GM21576 (cell line): Measurements from ENCODE around the gene PTRH1.

Experiments
- ATAC-seq: cut with Tn5 transposase; IDR thresholded peaks from one replicate; pipeline ENCODE4 v1.9.1; 2021; ENCODE audit warnings: mild to moderate bottlenecking, moderate library complexity; ENCODE audit not compliant: unreplicated experiment

Gene PTRH1

DNA sequence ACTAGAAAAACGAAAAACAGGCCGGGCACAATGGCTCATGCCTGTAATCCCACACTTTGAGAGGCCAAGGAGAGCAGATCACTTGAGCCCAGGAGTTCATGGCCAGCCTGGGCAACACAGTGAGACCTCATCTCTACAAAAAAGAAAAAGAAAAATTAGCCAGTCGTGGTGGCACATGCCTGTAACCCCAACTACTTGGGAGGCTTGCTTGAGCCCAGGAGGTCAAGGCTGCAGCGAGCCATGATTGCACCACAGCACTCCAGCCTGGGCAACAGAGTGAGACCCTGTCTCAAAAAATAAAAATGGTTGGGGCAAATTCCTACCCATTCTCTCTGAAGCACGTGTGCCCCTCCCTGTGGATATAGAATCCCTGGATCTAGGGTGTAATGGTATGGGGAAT lies 17.1 kb downstream of the PTRH1 start:
- no peak for ATAC-seq

DNA sequence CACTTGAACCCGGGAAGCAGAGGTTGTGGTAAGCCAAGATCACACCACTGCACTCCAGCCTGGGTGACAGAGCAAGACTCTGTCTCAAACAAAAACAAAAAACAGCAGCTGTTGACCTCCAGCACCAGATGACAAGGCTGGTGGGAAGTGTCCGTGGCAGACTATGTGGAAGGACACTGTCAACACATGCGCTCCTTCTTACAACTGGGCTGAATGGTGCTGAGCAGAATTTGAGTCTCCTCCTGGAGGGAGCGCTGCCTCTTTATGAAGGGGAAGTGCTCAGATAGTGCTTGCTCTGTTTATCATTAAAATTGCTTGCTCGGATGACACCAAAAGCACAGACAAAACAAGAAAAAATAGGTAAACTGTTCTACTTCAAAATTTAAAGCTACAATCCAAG lies 17.9 kb downstream of the PTRH1 start:
- no peak for ATAC-seq

DNA sequence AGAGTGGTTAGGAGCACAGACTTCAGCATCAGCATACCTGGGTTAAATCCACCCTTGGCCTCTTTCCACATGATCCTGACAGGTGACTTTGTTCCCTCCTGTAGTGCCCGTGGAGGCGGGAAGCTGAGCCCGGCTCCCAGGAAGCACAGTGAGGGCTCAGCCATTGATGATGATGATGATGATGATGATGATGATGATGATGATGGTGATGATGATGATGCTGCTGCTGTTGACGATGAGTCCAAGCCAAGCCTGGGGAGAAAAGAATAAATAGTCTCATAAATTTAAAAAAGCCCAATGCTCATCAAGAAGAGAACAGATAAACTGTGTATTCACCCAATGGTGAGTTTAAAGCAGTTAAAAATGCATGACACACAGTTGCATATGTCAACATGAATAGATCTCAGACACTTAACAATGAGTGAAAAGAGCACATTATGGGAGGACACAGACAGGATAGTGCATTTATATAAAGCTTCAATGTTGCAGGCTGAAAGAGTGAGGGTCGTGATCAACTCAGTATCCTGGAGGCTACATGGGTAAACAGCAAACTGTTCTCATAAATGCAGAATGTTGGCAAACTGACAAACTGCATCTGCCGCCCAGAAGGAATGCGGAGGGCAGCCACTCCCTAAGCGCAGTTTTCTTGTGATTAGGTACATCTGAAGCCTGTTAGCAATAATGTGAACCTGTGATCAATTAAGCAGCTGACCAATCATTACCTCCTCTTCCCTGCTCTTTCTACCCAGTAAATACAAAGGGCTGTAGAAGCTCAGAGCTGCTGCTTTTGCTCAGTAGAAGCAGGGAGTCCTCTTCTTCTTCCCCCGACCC lies 20.4 kb downstream of the PTRH1 start:
- no peak for ATAC-seq

DNA sequence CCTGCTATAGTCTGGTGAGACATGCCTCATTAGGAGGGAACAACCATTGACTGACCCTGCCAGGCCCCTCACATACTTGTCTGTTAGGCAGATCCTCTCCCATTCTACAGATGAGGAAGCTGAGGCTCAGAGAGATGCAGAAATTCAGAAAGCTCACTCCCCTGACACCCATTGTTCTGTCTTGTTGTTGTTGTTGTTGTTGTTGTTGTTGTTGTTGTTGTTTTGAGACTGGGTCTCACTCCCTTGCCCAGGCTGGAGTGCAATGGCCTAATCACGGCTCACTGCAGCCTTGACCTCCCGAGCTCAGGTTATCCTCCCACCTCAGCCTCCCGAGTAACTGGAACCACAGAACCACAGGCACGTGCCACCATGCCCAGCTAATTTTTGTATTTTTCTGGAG lies 21.8 kb downstream of the PTRH1 start:
- ATAC-seq = no peak

DNA sequence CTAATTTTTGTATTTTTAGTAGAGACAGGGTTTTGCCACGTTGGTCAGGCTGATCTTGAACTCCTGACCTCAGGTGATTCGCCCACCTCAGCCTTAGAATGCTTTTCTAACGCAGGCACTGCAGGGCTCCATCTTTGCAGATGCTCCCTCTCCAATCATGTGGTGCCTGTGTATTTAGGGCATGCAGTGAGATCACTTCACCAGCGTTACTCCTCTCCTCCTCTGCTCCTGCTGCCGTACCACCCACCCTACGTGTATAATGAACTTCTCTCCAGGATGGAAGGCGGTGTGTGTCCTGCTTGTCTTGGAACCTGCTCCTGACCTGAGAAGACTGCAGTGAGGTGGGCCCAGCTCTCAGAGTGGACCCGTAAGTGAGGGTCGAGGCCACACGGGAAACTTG lies 22.3 kb downstream of the PTRH1 start:
- ATAC-seq = no peak

DNA sequence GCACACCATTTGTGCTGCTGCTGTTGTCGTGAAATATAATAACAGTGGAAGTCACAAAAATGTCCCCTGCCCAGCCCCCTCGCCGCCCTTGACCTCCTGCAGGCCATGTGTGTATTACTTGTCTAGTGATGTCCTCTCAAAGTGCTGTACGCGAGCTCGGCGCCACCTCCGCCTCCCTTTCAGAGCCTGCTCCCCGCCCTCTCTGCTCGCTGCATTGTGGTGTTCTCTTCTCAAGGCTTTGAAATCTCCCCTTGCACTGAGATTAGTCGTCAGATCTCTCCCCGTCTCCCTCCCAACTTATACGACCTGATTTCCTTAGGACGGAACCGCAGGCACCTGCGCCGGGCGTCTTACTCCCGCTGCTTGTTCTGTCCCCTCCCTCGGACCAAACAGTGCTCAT lies 23.4 kb downstream of the PTRH1 start:
- no peak for ATAC-seq

DNA sequence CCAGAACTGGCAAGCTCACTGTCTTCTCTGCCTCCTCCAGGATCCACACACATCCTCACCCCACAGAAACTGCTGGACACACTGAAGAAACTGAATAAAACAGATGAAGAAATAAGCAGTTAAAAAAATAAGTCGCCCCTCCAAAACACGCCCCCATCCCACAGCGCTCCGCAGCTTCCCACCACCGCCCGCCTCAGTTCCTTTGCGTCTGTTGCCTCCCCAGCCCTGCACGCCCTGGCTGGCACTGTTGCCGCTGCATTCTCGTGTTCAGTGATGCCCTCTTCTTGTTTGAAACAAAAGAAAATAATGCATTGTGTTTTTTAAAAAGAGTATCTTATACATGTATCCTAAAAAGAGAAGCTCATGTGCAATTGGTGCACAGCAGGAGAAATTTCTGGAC lies 24.7 kb downstream of the PTRH1 start:
- ATAC-seq = no peak

DNA sequence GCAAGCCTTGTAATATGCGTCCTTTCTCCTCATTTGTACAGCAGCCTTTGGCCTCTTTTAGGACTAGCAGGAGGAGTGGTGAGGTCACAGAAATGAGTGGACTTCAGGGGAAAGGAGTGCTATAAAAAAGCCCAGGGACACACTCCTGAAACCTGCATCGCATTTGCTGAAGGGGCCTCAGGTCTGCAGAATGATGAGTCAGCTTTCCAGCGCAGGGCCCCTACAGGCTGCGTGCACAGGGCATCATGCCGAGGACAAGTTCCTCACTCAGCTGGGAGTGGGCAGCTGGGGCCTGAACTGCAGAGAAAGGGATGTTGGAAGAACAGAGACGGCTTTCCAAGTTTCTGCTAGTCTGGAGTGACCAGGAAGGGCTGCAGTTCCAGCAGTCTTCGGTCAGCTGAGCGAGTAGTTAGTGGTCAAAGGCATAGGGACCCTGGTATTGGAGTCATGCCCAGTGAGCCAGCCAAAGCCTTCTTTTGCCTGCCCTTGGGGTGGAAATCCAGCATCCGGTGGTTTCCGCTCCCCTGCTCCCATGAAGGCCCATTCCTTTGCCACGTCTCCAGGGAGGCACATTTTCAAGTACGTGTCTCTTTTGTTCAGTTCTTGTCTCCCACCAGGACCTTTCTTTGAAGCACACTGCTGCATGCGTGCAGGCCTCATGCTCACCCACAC lies 26.0 kb downstream of the PTRH1 start:
- no peak for ATAC-seq

DNA sequence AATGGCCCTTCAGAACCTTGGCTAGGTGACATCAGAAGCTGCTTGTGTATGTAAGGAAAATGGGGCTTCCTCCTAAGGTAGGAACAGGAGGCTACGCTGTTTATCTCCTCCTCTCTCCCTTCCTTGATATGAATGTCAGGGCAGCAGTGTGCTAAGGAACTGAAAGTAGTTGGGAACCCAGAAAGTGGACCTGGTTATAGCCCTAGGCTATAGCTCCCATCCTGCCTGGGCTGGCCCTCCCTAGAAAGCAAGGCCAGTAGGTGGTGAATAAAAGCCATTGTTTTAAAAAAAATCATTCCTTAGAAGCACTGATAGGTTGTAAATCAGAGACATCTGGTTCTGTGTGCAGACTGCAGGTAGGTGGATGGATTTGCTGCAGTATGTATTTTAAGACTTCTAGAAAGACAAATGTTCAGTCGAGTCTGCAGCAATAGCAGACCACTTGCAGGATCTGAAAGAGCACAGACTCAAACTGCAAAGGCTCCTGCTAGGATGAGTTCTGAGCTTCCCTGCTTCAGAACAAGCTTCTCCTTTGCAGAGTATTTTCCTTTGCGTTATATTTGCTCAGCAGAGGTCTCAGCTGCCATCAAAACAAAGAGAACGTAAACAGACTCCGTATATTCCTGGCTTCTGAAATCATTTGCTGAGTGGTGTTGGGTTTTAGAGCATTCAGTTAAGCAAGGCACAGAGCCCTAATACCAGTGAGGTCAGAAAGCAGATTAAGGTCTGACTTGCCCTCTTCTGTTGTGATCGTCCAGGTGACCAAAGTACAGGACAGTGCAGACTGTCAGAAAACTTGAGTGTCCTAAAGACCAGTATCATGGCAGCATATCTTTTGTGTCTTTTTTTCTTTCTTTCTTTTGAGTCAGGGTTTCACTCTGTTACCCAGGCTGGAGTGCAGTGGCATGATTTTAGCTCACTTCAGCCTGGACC lies 28.7 kb downstream of the PTRH1 start:
- no peak for ATAC-seq

DNA sequence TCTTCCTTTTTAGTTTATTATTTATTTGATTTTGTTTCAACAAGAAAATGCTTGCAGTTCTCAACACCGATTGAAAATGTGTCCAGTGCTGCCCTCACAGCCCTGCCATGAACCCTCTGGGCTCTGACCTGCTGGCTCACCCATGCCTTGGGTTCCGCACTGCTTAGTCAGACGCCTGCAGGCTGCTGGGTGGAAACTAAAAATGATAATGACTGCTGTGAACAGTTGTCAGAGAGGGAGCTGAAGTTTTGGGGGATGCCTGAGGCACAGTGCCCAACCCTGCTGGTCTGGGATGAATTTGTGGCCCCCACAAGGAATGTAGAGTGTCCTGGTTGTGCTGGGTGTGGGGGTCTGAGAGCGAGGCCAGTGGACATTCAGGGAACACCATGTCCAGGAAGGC lies 30.9 kb downstream of the PTRH1 start:
- ATAC-seq = no peak

DNA sequence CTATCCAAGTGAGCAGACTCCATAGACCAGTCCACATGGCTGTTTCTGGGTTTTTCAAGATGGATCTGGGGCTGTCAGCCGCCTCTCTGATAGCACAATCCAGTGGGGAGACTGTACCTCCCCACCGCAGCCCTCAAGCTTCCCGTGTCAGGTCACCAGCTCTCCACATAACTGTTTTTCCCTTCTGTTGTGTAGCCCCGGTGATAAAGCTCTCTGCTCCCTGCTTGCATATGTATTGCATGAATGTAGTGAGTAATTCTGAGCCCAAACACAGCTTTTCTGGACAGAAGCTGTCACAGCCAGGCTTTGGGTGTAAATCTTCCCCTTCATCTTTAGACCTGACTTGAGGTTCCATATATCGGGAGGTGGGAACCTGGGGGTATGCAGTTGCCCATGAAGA lies 31.7 kb downstream of the PTRH1 start:
- no peak for ATAC-seq

DNA sequence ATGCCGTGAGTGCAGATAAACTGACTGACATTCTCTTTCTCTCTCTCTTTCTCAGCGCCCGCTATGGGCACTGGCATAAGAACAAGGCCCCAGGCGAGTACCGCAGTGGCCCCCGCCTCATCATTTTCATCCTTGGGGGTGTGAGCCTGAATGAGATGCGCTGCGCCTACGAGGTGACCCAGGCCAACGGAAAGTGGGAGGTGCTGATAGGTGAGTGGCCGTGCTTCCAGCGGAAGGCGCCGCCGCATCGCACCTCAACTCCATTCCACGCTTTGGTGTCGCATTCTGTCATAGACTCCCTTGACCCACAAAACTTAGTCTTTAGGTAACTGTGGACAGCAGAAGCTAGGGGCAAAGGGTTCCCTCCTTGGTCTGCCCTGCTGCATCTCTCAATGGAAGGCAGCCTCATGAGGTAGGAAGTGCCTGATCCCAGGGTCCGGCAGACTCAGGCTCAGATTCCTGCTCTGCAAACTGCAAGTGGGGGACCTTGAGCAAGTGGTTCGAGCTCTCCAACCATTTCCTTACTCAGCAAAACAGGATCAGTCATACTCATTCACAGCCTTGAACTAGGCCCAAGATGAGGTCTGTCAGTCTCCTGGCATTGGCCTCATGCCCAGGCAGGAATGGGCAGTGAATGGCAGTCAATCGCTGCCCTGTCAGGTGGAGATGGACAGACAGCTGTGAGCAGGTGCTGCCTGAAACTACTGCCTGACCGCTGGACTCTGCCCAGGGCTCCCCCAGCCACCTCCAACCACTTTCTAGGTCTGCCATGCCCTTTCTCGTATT lies 32.9 kb downstream of the PTRH1 start:
- ATAC-seq = no peak

DNA sequence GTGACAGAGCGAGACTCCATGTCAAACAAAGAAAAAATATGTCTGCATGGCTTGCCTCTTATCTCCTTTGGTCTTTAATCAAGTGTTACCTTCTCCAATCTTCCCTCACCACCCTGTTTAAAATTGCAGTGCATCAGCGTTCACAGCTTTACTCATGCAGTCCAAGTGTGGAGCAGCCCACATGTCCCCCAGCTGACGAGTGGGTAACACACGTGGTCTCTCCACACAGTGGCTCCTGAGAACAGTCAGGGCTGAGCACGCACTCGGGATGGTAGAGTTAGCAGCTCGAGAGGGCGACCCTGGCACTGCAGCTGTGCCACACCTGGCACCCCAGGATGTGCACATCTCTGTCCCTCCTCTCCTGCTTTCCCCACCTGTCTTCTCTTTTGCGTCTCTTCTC lies 34.6 kb downstream of the PTRH1 start:
- no peak for ATAC-seq

DNA sequence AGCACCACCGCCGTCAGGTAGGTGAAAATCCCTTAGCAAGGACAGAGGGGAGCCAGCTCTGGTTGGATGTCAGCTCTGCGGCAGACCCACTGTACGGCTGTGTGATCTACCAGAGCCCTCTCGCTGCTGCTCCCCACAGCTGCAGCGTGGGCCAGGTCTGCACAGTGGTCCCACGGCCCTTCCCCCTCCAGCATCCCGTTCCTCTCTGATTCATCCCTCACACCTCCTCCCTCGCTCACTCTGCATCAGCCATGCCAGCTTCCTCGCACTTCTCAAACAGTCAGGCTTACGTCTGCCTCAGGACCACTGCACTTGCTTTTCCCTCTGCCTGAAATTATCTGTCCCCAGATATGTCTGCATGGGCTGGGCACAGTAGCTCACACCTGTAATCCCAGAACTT lies 35.2 kb downstream of the PTRH1 start:
- ATAC-seq = no peak

DNA sequence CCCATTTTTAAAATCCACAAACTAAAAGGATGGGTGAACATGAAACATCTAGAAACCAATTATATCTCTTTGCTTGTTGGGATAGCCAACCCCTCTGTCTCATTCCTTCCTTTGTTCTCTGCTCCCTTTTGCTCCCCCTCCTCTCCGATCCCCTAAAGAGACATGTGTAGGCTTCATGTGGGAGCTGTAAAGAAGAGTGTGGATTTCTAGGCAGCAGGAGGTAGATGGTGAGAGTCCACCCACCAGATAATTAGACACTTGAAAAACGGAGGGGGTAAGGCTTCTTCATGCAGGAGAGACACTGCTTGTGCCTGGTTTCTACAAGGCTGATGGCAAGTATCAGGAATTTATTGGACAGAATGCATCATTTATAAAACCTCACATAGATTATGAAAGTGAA lies 36.0 kb downstream of the PTRH1 start:
- no peak for ATAC-seq

DNA sequence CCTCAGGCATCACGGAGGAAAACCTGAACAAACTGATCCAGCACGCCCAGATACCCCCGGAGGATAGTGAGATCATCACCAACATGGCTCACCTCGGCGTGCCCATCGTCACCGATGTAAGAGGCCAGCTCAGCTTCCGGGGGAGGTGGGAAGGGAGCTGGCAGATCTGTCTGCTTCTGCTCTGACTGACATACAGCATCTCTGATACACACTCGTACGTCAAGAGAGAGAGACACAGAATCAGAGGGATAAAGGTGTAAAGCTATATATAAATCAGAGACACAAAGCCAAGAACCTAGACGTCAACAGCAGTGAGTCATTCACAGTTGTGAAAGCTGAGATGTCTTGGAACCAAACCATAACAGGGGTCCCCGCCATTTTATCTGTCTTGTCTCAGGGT lies 38.8 kb downstream of the PTRH1 start:
- ATAC-seq = no peak

DNA sequence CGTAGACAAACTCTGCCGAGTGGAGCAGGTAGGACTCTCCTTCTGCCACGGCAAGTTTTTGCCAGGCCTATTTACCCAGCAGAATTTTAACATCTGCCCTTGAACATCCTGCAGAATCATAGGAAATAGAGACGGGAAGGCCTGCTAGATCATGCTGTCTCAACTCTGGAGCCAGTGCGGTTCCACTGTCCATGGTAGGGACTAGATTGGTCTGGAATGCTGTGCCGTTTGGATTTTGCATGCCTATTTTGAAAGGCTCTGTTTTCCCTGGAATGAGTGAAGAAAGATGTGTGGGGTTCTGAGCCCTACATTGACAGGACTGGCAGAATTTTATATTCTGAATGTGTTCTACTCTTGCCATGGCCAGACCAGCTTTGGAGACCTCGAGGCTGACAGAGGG lies 42.2 kb downstream of the PTRH1 start:
- no peak for ATAC-seq

DNA sequence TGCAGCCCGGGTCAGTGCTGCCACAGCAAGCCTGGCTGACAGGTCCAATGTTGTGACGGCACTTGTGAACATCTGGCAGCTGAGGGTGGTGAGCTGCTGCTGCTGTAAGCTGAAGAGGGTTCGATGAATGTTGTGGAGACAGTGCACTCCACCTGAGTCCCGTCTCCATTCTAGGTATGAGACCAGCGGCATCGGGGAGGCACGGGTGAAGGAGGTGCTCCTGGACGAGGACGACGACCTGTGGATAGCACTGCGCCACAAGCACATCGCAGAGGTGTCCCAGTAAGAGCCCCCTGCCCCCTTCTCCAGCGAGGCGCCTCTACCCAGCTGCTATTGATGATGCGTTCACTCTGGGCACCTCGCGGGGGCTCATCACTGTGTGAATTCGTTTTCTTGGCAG lies 47.6 kb downstream of the PTRH1 start:
- no peak for ATAC-seq

DNA sequence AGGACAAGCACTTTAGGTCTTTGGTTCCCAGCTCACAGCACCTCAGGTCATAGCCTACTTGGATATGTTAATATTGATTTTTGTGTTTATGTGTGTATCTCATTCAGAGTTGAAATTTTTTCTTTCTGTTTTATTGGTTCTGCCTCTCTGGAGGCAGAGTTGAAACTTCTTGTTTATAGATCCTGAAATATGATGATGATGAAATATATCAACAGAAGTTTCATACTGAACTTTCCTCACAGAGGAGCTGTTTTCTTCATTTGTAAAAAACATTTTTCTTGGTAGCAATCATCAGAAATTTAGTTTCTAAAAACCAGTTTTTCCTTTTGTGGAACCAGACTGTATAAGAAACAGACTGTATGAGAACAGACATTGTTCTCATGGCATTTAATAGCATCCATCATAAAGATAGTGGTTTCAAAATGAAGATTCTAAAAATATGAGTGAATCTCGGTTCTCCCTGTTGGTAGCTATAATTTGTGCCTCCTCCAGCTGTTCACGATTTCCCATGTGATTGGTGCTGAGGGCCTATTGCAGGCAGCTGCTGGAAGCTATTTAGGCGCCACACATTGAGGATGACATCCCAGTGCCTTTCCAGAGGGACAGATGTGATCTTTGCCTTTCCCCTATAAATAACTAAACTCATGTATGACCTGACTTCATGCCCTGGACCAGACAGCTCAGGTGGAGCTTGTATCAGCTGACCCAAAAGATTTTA lies 48.2 kb downstream of the PTRH1 start:
- no peak for ATAC-seq
